Inflammatory macrophage (primary cell): ENCODE results near the gene TMEM54.
"Not testable (repeated sequence)": the region's sequence is repeated elsewhere in the genome, so short reads cannot be mapped to it uniquely, and the experiment has no call there.

Source experiments
- DNase-seq, 2 donors: peaks; one replicate each; pipeline ENCODE4 v3.0.0-alpha.2; 2020 to 2022

TMEM54 gene

DNA sequence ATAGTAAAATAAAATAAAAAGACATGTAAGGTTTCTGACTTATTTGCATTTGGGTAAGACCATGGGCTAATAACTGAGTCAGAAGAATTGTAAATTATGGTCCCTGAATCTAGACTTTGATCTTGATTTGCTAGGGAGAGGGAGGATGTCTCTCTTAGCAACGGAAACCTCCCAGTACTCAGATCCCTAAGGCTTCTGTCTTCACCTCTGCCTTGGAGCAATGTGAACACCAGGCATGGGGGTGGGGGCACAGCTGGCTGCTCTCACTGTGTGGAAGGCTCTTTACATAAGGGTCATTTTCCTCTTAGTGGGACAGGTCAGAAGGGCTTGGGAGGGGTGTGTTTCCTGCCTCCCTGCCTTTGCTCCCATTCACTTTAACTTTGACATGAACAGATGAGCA is 17.0 kb upstream of the TMEM54 start:
- DNase-seq = no peak

DNA sequence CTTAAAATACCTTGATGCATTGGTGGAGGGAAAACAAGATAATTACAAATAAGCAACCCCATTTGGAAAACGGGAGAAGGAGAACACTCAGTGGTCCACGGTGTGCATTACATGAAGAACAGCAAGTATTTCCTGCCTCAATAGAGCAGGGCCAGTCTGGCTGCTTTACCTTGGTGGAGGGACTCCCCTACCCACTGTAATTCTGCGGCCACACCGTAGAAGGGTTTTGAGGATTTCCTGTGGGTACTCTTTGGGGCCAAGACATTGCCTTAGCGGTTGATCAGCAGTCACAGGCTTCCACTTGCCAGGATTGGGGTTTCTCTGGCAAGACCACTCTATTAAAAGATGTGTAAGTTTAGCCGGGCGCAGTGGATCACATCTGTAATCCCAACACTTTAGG is 16.3 kb upstream of the TMEM54 start:
- no peak for DNase-seq

DNA sequence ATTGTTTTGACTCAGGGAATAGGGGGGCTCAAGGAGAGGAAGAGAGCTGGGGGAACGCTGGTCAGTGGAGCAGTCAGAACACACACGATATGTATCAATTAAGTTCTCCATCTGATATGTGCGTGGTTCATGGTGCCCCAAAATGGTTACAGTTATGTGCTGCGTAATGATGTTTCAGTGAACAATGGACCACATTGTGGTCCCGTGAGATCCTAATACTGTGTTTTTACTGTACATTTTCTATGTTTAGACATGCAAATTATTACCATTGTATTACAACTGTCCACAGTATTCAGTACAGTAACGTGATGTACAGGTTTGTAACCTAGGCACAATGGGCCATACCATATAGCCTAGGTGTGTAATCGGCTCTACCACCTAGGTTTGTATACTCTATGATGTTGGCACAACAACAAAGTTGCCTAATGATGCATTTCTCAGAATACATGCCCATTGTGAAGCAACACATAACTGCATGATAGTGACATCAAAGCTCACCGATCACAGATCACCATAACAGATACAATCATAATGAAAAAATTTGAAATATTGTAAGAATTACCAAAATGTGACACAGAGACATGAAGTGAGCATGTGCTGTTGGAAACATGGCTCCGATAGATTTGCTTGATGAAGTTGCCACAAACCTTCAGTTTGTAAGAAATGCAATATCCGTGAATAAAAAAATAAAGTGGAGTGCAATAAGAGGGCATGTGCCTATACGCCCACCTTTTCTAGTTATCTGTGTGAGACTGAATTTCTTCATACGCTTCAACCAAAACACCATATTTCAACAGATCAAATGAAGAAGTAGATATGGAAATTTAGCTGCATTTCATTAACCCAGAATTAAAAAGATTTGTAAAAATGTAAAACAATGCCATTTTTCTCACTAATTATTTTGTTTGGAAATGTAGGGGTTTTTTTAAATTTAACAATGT is 14.8 kb upstream of the TMEM54 start:
- peak; percentile 29 to 53 for DNase-seq

- DNase-seq = no peak
These were observed 9.1 kb upstream of the TMEM54 start for GRCh38 chr1:32910319-32910718.

DNA sequence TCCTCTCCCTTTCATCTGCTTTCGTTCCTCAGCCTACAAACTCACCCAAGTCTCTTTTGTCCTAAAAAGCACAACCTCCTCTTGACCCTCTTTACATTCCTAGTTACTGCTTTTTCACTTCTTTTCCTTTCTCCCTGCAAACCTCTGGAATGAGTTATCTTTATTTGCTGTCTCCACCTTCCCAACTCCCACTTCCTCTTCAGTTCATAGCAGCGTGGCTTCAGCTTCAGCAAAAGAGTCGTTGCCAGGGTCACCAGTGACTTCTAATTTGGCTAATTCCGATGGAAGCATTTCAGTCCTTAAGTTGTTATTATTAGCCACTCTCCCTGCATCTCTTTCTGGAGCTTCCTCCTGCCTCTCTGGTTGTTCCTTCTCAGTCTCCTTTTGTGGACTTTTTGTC is 6.2 kb upstream of the TMEM54 start:
- DNase-seq = no peak

- DNase-seq = no peak
These were observed 5.5 kb upstream of the TMEM54 start for GRCh38 chr1:32906654-32907053.

- DNase-seq = not testable (repeated sequence)
These were observed 4.4 kb upstream of the TMEM54 start for GRCh38 chr1:32905588-32905987.

DNA sequence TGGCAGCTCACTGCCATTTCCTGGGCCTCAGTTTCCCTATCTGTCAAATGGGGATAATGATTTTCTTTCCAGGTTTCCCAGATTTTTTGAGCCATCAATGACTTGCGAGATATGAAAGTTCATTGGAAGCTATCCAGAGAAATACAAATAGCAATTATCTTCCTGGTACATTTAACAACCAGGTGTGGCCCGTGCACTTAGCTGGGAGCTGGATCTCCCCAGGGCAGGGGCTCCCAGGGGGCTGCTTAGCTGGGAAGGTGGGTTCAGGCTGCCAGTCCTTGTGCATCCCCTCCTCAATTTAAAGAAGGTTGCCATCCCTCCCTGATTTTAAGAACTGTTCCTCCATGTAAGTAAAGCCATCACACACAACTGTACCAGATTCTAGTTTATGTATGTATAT is 3.6 kb upstream of the TMEM54 start:
- DNase-seq = no peak

DNA sequence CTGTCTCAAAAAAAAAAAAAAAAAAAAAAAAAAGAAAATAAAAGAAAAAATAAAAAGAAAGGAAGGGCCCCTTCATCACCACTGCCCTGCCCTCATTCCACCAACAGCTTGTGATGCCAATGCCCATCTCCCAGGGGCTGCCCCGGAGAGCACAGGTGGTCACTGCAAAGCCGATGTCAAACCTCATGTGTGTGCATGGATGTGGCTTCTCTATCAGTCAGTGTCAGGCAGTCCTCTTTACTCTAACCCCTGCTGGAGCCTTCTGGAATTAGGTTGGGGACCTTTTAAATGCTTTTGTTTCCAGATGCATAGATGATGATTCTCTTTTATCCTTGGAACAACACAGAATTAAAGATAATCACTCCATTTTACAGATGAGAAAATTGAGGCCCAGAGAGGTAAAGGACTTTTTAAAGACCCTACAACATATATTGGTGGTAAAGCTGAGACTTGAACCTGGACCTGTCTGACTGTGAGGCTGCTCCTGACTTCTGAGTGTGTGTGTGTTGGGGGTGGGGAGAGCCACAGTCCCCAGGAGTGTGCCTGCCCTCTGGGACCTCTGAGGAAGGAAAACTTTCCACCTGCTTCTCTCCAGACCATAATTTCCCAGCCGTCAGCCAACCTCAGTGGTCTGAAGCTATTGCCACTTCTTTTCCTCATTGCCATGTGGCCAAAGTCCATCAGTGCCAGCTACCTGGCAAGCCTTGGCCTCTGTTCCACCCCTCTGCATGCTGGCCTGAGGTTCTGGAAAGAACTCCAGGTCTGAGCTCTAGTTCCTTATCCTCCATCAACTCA is 3.0 kb upstream of the TMEM54 start:
- no peak for DNase-seq

DNA sequence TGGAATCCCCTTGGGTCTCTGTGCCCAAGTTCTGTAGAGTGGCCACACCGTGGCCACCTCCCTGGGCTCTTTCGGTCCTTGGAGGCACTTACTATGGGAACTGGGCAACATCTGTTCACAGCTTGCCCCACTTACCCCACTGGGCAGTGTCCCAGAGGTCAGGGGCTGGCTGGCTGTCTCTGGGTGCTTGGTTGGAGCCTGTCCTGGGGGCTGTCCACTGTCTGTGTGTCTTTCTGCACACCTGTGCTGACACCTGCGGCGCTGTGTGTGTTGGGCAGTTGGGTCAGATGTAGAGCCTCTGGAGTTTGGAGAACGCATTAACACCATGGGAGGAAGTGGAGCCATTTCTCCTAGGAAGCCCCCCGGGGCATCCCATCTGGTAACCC is 1.3 kb upstream of the TMEM54 start:
- DNase-seq = no peak

DNA sequence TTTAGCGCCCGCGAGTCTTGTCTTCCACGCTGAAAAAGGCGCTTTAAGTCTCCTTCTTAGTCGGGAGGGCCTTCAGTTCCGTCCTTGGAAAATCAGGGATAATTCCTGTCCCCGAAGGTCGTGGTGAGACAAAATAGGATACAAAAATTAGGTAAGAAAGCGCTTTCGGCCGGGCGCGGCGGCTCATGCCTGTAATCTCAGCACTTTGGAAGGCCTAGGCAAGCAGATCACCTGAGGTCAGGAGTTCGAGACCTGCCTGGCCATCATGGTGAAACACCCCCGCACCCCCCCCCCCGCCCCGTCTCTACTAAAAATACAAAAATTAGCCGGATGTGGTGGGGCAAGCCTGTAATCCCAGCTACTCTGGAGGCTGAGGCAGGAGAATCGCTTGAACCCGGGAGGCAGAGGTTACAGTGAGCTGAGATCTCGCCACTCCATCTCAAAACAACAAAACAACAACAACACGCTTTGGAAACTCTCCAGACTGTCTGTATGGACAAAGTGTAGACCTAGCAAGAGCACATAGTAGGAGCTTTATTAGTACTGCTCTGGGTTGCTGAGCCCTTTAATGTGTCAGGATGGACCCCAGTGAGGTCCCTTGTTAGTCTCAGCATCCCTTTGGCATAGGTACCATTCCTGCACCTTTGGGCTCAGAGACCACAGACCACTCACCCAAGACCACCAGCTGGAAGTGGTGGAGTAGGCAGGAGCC is 790 bp upstream of the TMEM54 start:
- DNase-seq = no peak

- no peak for DNase-seq
These were observed 726 bp downstream of the TMEM54 start for GRCh38 chr1:32900371-32900955.

DNA sequence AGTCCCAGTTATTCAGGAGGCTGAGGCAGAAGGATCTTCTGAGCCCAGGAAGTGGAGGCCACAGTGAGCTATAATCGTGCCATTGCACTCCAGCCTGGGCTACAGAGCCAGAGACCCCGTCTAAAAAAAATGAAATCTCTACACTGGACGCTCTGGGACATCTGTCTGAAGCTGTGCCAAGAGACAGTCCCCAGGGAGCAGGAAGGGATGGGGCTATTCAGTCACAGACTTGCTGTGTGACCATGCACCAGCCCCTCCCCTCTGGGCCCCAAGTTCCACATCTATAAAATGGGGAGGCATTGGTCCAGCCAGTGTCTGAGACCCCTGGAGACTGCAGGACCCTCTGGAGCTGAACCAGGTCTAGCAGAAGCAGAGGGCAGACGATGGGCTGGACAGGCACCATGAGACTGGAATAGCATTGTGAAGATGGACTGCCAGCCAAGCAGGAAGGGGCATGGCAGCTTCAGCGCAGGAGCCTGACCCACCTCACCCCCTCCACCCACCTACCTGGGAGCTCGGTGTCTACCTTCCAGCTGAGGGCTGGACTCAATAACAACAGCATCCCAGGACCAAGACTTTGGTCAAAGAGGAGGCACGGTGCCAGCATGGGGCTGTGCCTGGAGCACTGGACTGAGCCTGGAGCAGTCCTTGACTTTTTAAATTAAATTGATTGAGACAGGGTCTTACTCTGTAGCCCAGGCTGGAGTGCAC is 1.4 kb downstream of the TMEM54 start:
- no peak for DNase-seq

- DNase-seq = no peak
These were observed 2.2 kb downstream of the TMEM54 start for GRCh38 chr1:32898958-32899357.

DNA sequence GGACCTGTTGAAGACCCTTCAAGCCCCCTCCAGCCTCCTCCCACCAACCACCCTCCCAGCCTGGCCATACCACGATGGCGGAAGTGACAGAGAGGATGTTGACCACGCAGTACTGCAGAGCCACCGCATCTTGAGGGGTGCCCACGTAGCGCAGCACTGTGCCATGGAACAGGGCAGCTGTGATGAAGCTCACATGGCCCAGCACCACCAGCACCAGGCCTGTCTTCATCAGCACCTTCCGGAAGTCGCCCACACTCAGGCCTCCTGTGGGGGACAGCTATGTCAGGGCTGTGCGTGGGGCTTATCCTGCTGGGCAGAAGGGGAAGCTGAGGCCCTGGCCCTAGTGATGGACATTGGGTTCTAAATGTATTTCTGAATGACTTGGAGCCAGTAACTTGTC is 3.1 kb downstream of the TMEM54 start:
- DNase-seq = no peak

DNA sequence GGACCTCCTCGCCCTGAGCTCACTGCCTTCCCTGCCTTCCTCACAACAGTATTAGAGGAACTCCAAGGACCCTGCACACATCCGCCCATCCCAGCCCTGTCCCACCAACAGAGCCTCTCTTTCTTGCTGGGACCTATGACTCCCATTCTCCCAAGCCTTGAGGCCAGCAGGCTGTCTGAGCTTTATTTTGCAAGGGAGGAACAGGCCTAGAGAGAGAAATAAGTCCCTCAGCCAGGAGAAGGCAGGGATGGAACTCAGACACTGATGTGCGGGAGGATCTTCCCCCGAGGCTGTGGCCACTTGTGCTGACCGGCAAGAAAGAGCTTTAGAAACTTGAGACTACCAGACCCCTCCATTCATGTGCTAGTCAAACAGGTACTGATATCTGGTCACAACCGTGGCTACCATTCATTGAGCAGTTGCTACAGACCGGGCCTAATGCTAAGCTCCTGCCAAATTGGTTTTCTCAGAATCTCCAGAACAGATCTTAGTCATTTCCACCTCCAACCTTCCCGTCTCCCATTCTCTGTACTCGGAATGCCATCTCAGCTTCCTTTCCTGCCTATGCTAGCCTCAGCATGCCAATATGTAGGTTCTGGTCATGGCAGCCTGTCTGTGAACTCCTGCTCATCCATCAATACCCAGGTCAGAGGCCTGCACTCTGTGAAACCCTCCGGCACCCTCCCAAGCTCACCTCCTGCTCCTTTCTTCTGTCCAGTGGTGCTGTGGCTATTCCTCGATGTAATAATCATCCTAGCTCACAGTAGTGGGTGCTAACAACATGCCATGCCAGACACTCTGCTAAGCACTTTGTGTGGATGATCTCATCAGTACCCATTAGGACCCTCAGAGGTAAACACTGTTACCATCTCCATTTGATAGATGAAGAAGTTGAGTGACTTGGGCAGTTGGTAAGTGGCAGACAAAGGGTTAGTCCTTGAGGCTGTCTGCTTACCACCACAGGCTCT is 3.8 kb downstream of the TMEM54 start:
- DNase-seq = no peak

DNA sequence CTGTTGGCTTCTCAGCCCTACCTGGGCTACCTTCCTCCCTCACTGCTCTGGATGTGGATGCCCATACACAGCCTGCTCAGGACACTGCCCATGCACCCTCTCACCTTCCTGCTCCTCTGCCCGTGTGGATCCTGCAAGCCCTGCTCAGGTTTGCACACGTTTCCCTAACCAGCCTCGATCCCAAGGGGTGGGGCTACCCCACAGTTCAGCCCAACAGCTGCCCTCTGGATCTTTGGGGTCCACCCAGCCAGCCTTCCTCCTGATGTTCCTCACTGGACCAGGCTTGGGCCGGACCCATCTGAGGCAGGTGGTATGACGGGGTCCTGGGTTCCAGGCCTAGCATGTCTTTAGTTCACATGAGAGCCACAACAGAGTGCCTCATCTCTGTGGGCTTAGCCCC is 4.7 kb downstream of the TMEM54 start:
- DNase-seq = no peak

DNA sequence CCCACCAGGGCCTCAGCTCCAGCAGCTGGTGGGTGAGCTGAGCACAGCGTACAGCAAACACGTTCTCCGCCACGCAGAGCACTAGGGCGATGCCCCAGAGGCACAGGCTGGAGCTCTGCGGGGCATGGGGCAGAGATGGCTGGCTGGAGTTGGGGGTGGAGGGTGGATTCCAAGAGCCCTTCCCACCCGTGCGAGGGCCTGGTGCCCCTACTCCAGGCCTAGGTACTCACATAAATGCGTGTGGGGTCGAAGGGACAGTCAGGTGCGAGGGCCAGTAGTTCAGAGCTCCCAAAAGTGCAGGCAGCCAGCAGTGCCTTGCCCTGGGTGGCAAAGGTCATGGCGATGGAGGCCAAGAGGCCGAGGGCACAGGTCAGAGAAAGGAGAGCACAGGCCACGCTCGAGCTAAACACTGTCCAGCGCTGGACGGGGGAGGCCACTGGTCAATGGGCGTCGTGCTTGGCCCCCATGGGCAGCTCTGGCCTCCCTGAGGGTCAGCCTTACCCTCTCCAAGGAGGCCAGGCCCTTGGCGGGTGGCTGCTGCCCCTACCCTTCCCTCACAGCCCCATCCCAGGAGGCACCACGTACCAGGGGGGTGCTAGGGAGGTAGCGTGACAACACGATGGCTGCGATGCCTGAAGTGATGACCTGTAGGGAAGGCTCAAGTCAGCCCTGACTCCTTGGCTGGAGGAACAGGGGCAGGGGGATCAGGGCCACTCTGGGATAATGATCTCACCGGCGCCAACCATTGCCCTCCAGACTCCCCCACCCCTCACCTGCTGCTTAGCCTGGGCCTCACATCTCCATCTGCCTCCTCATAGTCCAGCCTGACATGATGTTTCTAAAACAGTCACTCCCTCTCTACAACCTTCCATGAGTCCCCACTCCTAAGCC is 5.6 kb downstream of the TMEM54 start:
- DNase-seq = no peak

DNA sequence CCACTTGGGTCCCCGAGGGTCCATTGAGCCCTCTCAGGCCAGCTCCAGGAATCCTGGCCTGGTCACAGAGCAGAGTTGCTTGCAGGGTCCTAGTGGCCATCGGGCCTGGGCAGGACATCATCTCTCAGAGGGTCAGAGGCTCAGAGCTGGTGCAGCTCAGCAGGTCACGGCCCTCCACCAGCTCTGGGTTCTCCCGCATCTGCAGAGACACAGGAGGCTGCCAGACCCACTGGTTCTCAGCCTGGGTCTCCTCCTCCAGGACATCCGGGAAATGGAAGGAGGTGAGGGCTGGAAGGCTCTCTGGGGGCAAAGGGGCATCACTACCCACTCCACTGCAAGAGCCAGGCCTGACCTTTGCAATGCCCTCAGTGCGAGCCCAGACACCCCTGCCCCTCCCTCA is 6.5 kb downstream of the TMEM54 start:
- DNase-seq = no peak
